OCI-M2 (cell line): ENCODE measurements around the gene CTU2.

ENCODE experiments used
- DNase-seq: peaks from one replicate; lab custom pipeline; 2025; ENCODE audit not compliant: unreplicated experiment; lab: John Stamatoyannopoulos, UW

The CTU2 gene

DNA sequence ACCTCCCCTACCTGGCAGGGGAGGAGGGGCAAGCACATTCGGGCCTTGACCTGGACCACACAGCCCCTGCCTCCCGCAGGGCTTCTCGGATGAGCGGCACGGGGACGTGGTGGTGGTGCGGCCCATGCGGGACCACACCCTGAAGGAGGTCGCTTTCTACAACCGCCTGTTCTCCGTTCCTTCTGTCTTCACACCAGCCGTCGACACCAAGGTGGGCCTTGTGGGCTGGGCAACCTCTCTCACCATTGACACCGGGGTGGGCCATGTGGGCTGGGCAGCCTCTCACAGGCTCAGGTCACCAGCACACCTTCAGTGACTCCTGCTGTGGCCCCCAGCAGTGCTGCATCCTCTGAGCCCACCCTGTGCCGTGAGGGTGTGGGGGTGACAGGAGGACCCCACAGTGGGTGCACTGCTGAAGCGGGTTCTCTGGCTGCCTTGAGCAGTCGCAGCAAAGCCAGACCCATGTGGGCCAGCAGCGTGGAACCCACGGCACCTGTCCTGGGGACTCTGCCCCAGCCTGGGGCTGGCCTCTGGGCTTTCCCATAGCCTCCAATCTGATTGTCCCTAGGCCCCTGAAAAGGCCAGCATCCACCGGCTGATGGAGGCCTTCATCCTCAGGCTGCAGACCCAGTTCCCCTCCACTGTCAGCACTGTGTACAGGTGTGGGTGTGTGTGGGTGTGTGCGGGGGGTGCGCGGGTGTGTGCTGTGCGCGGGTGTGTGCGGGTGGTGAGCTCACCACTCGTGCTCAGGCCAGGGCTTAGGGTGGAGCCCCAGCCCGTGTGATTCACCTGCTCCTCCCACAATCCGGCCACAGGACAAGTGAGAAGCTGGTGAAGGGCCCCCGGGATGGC, 7.5 kb downstream of the CTU2 start:
- no peak for DNase-seq

DNA sequence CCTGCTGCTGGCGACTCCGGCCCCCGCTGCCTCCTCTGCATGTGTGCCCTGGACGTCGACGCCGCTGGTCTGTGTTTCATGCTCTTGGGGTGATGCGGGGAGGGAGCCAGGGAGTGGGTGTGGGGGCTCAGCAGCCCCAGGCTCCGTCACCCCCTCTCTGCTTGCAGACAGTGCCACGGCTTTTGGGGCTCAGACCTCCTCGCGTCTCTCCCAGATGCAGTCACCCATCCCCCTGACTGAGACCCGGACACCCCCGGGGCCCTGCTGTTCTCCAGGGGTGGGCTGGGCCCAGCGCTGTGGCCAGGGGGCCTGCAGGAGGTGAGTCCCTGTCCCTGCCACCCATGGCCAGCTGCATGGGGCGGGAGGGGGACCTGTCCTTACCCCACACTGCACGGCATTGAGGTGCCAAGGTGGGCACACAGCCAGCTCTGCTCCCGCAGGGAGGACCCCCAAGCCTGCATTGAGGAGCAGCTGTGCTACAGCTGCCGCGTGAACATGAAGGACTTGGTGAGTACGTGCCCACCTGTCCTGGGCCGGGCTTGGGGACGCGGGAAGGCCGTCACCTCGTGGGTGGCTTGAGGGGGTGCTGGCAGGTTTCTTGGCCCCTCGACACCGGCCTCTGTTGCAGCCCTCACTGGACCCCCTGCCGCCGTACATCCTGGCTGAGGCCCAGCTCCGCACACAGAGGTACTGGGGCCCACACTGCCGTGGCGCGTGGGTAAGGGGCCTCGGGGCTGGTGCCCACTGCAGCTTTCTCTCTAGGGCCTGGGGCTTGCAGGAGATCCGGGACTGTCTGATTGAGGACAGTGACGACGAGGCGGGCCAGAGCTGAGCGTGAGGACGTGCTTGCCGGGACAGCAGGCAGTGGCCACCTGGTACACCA, 8.4 kb downstream of the CTU2 start:
- no peak for DNase-seq

DNA sequence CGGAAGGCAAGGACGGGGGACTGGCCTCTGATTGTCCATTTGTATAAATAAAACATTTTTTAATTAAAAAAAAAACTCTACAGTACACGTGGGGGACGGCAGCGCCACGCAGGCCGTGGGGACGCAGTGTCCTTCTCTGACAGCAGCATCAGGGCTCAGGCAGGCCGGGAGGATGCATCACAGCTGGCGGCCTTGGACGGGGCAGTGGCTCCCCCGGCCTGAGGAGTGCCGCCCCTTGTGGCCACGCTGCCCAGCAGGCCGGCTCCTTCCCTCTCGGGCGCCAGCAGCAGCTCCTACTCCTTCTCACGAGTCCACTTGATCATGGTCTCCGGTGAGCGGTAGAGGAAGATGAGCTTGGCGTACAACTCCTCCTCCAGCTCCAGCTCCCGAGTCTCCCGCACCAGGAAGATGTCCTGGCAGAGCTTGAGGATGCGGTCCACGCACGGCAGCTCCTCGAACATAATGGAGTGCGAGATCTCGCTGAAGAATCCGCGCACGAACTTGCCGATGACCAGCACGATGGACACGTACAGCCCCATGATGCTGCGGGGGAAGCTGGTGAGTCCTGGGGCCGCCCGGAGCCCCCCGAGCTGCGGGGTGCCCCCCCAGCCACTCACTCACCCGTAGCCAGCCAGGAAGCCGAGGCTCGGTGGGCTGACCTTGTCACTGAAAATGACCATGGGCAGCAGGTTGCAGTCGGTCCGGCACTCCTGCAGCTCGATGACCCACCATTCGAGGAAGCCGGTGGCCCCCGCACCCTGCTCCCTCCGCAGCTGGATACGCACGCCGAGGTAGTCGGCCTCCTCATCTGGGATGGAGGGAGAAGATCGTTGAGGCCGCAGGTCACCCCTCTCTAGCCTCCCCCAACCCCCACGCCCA, 9.2 kb downstream of the CTU2 start:
- no peak for DNase-seq

DNA sequence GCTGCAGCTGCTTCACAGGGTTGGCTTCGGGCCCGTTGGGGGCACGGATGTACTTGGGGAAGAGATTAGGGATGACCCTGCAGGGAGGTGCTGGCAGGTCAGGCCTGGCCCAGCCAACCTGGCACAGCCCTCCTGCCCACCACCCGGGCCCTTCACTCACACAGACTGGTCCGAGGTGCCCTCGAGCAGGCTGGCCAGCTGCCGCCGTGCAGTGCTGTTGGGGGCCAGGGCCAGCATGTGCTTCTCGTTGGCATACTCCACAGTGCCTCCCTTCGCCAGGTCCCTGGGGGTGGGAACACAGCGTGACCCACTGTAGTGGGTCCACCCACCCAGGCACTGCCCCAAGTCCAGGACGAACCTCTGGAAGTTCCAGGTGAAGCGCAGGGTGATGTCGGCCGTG, 9.9 kb downstream of the CTU2 start:
- DNase-seq: no peak

DNA sequence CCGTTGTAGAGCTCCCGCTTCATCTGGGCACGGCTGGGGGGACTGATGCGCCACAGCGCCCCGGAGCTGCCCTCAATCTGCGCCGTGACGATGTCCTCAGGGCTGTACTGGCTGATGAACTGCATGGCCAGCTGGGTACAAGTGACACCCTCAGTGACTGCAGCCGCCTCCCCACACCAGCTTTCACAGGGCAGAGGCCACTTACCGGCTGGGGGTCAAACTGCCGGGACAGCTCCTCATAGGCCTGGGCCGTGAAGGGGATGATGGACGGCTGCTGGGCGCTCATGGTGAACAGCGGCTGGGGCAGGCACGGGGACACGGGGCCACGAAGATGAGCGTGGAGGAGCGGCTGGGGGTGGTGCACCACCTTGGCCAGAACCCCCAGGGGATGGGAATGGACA, 10.3 kb downstream of the CTU2 start:
- DNase-seq: no peak

DNA sequence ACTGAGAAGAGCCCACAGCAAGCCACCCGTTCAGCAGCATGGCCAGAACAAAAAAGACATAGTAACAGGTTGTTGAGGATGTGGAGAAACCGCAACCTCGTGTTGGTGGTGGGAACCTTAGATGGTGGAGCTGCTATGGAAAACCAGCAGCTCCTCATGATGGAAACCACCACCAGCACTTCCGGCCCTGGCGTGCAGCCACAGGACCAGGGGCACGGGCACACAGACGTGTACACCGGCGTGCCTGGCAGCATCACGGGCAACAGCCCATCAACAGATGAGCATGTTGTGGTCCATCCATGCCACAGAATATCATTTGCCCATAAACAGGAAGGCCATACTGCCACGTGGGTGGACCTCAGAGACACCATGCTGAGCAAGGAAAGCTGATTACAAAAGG, 11.9 kb downstream of the CTU2 start:
- no peak for DNase-seq

DNA sequence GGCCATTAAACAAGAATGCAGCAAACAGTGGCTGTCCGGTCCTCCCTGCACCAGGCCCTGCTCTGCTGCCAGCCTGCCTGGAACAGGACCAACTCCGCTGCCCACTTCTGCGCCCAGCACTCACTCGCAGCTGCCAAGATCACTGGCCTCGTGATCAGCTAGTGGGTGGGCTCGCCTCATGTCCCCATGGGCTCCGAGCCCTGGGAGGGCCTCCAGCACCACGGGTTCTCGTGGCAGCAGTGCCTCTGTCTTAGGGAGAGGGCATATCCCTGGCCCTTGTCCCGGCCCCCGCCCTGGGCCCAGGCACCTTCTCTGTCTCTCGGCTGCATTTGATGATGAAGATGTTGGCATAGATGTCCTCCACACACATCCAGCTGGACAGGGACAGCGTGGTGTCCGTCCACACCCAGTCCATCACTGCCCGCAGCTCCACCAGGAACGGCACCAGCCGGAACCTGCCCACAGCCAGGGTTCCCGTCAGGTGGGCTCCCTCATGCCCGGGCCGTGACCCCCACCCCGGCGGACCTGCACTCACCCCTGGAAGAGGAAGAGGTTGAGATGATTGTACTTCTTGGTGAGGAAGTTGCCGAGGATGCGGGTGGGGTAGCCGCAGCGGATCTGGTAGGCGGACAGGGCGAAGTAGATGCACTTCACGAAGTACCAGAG, 13.1 kb downstream of the CTU2 start:
- DNase-seq: no peak

DNA sequence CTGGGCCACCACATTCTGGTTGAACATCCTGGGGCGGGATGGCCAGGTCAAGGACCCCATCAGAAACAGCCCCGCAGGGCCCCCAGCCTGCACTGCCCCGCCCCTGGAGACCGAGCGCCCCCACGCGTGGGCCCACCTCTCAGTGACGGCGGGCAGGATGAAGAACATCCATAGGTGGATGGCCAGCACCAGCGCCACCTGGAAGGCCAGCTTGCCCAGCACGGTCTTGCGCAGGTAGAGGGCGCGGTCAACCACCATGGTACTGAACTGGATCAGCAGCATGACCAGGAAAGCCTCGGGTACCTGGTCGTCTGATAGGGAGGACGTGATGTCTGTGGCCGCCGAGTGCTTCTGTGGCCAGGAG, 13.6 kb downstream of the CTU2 start:
- no peak for DNase-seq

DNA sequence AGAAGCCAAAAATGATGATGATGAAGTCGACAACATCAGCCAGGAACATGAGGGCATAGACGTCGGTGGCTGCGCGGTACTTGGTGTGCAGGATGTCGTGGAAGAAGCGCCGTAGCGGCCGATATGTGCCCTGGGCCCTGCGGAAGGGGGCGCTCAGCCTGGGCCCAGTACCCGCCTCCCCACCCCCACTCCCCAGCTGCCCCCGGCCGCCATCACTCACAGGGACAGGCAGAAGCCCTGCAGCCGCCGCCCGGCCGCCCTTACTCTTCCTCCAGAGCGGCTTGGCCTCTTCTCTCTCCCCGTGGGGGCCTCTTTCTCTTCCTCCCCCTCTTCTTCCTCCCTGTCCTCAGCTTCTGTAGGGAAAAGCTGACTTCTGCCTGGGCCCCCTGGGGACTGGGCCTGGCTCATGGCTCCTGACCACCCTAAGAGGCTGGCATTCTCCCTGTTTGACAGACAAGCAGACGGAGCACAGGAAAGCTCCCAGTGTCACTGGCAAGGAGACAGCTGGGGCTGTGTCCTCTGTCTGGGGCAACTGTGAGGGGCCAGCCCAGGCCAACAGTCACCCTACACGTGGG, 14.2 kb downstream of the CTU2 start:
- no peak for DNase-seq

DNA sequence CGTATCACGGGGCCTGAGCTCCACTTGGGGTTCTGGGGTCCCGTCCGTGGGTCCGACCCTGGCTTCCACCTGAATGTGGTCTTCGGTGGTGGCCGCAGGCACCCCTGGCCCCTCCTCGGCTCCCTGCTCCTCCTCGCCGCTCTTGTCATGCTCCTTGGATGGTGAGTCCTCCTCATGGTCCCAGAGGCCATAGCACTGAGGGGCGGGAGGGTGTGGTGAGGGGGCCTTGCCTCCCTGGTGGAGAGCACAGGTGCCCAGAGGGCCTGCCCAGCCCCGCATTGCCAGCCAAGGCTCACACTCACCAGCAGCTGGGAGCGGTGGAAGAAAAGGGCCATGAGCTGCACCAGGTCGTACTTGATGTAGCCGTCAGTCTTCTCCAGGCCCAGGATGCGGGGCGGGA, 14.9 kb downstream of the CTU2 start:
- DNase-seq: no peak

DNA sequence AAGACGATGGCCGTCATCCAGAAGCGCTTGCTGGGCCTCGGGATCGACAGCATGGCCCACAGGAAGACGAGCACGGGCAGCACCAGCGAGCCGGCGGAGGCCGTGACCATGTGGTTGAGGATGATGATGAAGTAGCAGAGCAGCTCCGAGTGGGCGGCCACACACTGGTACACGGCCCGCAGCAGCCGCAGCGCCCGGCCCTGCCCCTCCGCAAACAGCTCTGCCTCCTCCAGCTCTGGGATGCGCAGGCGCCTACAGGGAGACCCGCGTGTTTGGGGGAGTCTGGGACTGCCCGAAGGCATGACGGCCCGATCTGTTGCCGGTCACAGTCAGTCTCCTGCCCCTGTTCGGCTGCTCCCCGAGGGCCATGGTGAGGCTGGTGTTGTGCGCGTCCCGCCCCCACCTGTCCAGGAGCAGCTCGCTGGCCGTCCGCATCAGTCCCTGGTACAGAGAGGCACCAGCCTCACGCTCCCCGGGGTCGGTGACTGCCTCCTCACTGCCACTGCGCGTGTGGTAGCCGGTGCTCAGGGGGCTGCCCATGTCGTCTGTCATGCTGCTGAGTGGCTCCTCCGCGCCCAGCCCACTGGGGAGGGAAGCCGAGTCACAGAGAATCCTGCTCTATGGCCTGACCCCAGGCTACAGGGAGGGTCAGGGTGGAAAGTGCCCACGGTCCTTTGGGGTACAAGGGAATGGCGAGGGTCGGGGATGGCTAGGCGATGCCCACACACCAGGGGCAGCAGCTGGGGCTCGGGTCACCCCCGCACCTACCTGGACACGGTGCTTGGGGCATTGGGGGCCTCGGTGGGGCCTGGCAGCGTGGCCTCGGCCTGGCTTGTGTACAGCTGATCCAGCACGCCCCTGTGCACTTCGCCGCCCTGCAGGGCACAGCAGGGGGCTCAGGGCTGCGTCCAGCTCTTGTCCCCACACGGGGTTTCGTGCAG, 15.8 kb downstream of the CTU2 start:
- no peak for DNase-seq

DNA sequence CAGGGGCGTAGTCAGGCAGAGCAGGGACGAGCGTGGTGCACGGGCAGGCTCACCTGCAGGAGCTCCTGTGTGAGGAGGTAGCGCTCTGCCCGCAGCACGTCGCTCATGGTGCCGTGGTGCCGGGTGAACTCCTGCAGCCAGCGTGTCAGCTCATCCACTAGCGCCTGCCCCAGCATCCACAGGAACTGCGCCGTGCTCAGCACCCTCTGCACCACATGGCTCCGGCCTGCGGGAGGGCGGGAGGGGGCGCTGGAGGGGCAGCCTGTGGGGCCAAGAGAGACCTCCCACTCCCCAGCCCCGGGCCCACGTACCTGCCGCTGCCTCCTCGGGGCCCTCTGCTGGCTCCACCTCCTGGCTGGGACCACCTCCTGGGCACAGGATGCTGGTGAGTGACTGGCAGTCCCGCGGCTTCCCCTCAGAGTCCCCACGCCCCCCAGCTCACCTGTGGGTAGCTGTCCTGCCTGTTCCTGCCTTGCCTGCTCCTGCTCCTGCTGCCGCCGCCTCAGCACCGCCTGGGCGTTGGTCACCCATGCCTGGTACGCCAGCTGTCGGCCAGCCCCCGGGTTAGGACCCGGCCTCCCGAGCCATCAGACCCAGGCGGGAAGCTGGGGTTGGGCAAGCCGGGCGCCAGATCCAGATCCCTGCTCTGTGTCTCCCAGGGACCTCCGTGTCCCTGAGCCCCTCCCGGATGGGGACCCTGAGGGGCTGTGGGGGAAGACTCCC, 16.6 kb downstream of the CTU2 start:
- no peak for DNase-seq

DNA sequence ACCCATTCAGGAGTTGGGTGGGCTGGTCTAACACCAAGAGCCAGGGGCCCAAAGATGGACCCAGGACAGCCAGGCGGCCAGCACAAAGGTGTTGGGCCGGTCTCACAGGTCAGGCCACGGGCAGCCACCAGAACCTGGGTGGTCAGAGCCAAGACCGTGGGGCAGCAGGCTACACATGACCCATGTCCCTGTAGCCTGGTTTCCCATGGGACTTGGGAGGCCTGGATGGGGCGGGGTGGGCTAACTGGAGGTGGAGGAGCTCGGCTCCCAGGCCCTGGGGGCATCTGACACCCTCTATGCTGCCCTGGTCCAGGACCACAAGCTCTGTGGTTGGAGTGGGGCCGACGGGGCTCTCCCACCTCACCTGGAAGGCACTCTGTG, 17.2 kb downstream of the CTU2 start:
- no peak for DNase-seq

DNA sequence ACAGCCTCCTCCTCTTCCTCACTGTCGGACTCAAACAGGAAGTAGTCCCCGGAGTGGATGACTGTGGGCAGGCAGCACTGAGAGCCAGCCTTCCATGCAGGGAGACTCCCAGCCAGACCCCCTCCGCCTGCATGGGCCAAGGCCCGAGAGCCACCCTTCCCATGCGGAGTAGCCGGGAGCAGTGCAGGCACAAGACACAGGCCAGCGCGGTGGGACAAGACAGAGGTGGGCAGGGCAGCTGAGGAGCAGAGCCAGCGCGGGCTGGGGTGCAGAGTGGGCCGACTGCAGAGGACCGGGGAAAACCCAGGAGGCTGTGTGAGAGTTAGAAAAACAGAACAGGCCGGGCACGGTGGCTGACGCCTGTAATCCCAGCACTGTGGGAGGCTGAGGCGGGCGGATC, 17.6 kb downstream of the CTU2 start:
- DNase-seq: no peak

DNA sequence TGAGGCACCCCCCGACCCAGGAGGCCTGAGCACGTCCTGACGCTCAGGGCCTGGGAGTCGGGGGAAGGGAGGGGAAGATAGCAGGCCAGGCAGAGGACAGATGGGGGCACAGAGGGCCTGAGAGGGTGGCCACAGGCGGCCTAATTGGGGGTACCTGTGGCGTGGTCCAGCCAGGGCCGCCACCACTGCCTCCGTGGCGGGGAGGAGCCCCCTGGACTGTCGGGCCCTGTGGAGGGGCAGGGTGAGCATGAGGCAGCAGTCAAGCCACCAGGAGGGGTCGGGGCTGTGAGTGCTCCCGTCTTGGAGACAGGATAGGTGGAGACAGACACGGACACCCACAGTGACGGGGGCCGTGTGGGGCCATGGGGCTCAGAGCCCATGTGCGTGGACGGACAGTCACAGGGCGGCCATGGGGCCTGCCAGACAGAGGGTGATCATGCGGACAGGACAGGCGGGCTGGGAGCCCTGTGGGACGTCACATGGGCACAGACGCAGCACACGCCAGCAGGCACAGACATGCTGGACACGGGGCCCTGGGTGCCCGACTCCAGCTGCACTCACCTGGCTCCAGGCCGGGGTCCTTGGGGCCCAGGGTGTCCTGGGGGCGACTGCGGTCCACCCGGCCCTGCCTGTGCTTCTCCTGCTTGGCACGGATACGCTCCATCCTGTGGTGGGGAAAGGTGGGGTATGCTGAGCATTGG, 18.7 kb downstream of the CTU2 start:
- no peak for DNase-seq

DNA sequence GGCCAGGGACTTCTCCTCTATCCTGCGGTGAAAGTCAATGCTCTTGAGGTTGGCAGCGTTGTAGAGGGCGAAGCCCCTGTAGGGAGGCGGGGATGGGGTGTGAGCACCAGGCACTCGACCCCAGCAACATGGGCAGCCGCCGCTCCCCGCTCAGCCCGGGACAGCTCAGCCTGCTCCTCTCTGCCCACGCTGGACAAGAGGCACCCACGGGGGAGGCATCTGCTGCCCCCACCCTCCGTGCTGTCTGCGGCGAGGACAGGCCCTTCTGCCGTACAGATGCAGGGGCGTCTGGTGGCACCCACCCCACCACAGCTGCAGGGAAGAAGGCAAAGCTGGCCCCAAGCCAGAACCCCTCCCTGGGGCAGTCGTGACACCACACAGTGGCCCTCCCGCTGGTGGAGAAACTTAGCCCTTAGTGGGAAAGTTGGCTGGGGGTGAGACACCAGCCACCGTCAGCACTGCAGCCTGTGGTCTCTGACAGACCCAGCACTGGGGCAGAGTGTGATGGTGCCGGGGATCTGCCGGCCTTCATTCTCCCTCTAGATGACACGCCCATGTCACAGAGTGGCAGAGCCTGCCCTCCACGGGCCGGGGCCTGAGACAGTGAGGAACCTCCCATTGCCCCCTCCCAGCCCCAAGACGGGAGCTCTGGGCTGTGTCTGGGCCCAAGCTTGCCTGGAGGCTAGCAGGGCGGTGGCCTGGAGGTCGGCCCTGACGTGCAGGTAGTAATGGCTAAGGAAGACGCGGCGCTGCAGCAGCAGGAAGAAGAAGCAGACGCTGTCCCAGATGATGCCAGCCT, 19.5 kb downstream of the CTU2 start:
- DNase-seq: no peak

DNA sequence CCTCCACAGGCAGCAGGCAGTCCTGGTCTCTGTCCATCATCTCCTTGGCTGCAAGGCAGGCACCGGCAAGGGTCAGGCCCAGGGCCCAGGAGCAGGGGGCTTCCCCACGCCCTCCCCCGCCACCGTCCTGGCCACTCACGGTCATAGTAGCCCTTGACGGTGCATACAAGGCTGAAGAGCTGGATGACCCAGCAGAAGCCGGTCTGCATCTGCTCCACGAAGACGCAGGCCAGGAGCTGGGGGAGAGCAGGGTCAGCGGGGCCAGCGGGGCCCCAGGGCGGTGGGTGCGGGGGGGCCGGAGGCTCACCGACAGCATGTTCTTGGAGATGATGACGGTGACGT, 20.1 kb downstream of the CTU2 start:
- DNase-seq: no peak

DNA sequence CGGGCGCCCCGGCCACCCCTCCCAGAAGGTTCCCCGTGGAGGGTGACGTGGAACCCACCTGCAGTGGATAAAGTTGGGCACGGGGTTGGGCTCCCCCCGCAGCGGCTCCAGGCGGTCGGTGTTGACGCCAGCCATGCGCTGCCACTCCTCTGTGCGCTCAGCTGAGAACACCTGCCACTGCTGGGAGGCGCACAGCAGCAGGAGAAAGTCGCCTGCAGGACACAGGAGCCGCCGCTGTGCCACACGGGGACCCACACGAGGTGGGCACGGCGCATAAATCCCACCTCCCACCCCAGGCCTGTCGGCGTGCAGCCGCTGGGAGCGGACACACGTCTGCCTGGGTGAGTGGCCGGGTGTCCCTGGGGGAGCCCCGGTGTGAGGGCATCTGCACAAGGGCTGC, 20.7 kb downstream of the CTU2 start:
- DNase-seq: no peak
